Measurements from ENCODE around the gene SMAD6.

Gene SMAD6

DNA sequence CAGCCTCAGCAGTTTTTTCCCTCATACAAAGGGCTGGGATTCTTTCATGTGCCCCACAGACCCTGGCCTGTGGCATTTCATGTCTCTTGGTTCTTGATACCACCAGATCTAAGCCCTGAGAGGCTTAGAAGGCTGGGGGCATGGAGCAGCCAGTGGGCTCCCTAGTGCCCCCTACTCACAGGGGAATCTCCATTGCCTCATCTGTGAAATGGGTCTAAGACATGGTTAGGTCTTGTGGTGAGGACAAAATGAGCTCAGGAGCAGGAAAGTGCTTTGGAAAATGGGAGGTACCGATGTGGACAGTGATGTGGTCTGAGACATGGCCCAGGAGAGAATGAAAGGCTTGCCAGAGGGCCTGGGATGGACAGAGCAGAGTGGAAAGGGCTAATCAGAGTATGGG lies 94.3 kb downstream of the SMAD6 start:
- DNase-seq (ENCODE audit: low read depth): no peak

DNA sequence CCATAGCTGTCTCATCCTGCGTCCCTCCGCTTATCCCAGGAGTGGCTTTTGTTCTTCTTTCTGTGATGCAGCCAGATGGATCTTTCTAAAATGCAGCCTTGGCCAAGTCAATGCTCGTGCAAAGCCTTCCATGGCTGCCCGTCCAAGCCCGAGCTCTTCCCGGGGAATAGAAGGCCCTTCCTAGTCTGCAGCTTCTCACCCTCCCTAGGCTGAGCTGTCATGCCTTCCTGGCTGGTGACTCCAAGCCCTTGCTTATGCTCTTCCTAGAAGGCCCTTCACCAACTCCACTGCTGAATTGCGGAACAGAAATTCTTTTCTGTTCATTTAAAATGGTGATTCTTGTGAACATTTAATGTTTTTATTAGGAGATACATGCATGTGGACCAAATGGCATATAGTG lies 95.9 kb downstream of the SMAD6 start:
- no peak for DNase-seq (ENCODE audit: low read depth)

DNA sequence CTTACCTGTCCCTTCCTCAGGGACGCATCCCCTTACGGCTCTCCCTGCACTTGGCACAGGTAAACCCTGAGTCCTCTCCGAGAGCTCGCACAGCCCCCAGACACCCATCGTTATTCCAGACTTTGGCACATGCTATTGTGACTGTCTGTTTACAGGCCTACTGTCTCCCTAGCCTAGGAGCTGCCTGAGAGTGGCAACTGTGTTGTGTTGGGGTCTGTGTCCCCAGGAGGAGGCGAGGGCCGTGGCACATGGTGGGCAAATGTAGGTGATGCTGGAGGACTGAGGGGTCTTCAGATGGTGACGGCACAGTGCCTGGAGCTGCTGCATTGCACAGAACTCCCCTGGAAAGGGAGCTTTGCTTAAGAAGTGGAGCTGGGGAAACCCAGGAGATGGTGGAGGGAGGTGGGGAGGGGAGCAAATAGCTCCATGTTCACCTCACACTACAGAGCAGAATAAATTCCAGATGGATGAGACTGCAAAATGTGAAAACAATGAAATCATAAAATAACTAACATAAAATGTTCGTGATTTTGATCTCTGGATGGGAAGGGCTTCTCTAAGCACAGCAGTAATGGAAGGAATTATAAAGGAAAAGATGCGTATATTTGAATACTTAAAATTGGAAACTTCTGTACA lies 96.5 kb downstream of the SMAD6 start:
- DNase-seq (ENCODE audit: low read depth): peak; percentile 32

DNA sequence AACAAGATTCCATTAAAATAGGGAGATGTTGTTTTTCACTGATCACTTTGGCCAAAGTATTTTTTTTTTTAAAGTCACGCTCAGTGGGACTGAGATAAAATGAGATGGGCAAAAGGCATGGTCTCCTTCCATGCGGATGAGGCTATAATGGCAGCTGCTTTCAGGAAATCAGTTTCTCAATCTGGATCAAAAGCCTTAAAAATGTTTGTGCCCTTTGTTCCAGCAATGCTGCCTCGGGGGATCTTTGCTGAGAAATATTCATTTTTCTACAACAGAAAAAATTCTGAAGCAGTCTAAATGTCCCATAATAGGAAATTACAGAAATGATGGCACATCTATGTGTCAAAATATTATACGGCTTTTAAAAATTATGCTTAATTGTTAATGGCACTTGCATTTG lies 97.2 kb downstream of the SMAD6 start:
- DNase-seq (ENCODE audit: low read depth): no peak

DNA sequence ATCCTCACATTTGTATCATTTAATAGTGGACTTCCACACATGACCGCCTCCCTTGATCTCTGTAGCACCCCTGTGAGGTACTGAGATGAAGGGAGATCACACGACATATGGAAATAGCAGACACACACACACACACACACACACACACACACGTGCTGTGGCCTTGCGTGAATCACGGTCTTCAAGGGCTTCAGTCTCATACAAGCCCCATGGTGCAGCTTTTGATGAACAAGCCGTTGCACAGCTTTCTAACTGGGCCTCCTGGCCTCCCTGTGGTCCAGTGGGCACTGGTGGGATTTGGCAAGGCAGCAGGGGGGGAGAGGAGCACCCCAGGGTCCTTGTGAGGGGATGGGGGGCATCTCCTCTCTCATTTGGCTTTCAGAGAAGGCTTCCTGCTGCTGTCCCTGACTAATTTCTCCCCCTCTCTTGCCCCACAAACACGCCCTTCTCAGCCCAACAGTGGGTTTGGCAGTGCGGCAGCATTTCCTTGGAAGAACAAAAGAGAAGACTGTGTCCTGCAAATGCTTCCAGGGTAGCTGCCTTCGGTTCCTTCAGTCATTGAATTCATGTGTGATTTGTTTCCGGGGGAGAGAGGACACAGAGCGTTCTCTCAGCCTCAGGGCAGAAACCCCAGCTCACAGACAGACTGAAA lies 98.7 kb downstream of the SMAD6 start:
- DNase-seq (ENCODE audit: low read depth): no peak

DNA sequence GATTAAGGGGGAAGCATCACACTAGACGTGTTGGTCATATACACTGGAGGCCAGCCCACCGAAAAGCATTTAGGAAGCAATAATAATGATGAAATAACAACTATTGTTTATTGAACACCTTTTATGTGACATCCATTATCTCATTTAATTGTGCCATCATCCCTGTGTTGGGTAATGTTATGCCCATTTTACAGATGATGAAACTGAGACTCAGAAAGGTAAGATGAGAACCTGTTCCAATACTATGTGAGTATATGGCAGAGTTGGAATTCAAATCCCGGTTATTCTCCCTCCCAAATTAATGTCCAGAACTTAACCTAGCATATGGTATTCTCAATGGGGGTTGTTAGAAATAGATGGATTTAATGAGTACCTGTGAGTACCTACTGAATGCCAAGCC lies 99.2 kb downstream of the SMAD6 start:
- no peak for DNase-seq (ENCODE audit: low read depth)

DNA sequence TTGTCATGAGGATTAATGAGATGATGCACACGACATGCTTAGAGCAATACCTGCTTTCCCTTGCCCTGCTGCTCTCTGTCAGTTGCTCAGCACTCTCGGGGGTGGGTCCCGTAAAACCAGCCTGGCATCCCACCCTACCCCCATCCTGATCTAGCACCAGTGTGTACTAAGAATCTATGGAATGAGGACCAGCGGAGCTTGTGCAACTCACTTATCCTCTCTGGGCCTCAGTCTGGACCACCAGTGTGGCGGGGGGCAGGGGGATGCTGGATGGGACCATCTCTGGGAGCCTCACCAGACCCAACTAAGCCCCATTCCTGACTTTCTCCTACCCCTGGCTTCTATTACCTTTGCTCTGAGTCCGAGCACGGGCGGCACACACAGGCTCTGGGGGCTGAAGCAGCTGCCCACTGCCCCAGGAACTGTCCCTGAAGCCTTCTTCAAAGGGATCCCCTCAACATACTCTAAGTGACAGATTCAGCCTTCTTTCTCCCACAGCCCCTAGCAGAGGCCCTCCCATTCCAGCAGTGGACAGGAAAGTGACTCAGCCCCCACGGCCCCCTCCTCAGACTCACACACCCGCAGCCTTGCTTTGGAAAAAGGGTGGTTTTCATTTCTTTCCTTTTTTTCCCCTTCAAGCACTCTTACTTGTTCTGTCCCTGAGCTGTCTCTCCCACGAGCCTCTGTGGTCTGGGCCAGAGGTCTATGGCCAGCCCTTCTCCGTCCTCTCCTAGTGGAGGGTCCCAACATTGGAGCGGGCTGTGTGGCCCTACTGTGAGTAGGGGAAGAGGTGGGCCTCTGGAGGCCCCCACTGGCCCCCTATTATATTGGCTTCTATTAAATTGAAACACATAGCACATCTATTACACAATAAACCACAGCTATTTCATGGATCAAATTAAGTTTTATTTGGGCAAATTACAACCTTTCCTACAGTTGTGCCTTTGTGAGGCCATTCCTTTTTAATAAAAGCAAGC lies 100.3 kb downstream of the SMAD6 start:
- peak; percentile 24 for DNase-seq (ENCODE audit: low read depth)

DNA sequence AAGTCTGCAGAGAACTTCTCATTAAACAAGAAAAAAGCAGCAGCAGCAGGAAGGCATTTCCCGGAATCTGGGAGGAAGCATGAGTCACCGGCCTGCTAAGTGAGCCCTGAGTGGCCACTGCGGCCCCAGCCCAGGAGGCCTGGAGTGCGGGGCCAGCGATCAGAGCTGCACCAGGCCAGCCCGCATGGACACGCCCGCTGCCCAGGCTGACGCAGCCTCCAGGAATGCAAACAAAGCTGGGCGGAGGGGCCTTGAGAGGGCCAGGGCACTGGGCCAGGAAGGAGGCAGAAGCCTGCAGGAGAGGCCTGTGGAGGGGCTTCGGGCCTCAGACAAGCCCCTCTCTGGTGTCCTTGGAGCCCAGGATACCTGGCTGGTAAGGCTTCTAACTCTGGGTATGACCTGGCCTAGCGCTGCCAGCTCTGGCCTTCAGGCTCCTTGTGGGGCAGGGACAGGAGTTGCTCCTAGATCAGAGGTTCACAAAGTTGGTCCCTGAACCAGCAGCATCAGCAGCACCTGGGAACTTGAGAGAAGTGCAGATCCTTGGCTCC lies 101.2 kb downstream of the SMAD6 start:
- peak; percentile 90 for DNase-seq (ENCODE audit: low read depth)

DNA sequence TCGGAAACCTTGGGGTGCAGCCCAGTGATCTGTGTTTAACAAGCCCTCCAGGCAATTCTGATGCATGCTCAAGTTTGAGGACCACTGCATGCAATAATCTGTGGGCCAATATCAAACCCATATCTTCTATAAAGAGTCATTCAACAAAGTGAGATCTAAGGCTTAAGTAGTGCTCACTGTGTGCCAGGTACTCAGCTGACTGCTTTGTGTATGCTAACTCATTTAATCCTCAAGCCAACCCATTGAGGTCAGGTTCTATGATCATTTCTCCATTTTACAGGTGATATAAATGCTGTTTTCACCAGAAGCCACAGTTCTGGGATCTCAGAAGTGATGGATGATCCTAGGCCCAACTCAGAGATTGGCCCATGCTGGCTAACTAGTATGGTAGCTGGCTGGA lies 101.7 kb downstream of the SMAD6 start:
- no peak for DNase-seq (ENCODE audit: low read depth)

DNA sequence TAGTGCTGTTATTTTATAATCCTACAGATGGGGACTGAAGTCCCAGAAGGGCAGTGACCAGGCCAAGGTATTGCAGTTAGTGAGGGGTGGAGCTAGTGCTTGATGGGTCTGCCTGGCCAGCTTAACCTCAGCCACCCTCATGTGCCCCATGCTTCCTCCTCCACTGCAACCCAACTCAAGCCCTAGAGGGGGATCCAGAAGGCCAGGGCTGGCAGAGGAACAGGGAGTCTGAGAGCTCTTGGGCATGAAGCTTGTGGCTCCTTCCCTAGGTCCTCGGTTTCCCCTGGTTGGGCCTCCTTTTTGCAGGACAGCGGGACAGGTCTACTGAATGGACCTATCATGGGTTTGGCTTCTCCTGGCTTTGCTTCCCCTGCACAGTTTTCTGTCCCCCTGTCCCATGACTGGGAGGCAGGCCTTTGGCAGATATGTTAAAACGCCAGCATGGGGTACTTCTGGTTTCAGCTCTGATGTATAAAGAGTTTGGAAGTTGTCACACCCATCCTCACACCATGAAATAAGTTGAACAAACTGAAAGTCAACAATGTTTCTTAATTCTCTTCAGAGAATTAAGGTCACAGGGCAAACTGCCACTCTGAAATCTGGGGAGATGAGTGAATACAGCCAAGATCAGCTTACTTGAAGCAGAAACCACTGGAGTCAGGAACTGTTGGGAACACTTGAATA lies 103.3 kb downstream of the SMAD6 start:
- no peak for DNase-seq (ENCODE audit: low read depth)

DNA sequence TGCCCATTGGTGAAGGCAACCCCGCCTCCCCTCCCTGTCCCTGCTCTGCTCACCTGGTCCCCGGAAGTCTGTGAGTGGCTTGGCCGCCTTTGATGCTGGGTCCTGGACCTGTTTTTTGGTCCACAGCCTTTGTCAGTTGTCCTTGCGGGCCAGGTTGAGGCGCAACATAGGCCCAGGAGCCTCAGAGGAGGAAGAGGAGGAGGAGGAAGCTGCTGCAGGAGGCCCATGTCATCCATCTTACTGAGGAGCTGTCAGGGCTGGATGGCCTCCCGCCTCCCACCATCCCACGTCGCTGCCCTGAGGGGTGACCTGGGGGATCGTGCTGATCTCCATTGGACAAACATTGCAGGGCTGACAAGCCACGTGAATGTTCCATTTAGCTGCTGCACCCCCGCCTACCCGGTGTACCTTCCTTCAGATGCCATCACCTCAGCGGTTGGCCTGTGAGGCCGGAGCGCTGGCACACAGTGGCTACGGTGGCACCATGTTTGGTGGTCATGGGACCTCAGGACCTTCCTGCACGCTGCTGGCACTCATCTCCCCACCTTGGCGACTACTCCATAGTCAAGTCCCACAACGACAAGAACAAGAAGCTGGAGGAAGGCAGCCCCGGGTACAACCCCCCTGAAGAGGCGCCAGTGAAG lies 106.3 kb downstream of the SMAD6 start:
- no peak for DNase-seq (ENCODE audit: low read depth)

DNA sequence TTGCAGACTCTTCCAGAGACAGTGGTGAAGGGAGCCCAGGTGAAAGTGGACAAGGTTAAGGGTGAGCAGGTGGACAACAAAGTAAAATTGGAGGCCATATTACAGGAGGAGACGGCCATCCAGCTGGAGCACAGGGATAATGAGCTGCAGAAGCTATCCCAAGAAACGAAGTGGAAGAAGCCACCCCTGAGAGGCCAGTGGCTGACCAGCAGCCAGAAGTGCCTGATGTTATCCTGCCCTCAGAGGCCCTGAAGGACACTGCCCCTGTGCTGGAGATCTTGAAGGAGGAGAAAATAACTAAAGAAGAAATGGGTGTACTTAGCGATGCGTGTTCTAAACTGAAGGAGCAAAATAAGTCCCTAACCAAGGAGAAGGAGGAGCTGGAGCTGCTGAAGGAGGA lies 107.6 kb downstream of the SMAD6 start:
- DNase-seq (ENCODE audit: low read depth): no peak

DNA sequence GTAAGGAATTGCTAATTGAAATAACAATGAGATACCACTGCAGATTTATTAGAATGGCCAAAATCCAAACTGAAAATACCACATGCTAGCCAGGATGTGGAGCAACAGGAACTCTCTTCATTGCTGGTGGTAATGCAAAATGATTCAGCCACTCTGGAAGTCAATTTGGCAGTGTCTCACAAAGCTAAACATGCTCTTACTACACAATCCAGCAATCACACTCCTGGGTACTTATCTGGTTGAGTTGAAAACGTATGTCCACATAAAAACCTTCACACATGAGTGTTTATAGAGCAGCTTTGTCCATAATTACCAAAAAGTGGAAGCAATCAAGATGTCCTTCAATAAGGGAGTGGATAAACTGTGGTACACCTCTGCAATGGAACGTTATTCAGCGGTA lies 113.3 kb downstream of the SMAD6 start:
- peak; percentile 65 for DNase-seq (ENCODE audit: low read depth)

DNA sequence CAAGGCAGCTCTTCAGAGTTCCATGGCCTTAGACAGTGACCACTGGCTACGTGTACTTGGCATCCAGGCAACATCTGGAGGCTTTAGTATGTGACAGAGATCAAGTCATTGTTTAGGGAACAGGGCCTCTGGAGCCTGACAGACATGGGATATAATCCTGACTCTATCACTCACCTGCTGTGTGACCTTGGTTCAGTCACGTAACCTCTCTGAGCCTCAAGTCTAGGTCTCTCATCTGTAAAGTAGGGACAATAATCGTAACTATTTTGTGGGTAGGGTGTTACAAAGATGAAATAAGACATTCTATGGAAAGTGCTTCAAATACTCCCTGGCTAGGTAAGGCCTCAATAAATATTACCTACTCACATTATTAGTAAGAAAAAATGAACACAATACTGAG lies 114.2 kb downstream of the SMAD6 start:
- DNase-seq (ENCODE audit: low read depth): no peak

DNA sequence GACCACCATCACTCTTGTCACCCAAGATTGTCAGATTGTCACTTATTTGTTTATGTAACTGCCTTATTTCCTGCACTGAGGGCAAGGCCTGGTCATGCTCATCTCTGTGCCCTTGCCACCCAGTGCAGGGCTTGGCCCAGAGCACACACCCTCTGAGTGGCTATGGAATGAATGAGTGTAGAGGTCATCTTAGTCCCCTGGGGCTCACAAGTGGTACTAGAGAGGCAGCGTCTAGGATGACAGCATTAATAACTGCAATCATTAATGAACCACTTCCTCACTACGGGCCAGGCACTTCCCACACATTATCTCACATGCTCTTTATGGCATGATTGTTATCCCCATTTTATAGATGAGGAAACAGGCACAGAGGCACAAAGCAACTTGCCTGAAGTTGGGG lies 117.0 kb downstream of the SMAD6 start:
- DNase-seq (ENCODE audit: low read depth): no peak

DNA sequence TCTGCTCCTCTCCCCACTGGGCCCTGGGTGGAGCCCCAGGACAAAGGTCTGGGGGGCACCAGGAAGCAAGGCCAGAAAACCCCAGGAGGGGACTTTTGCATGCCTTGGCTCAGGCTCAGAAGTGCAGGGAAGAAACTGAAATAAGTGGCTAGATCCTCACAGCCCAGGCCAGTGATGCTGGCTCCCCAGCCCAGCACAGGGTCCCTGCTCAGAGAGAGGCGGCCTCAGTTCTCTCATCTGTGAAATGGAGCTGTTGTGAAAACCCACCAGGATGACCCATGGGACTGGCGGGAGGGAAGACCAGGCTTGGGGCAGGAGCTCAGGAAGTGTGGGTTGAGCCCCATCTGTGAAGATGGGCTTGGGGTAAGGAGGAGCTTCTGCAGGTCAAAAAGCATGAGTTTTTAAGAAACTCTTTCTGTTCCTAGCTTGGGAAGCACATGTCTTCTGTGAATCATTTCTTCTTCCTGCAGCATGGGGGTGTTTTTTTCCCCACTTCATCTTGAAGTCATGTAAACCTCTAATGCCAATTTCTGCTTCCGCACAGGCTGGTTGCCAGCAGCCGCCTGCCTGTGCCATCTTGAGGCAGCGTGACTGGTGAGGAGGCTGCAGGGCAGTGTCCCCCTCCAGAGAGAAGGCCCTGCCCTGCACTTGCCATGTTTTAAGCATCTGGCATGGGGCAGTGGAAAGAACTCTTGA lies 118.6 kb downstream of the SMAD6 start:
- DNase-seq (ENCODE audit: low read depth): no peak

DNA sequence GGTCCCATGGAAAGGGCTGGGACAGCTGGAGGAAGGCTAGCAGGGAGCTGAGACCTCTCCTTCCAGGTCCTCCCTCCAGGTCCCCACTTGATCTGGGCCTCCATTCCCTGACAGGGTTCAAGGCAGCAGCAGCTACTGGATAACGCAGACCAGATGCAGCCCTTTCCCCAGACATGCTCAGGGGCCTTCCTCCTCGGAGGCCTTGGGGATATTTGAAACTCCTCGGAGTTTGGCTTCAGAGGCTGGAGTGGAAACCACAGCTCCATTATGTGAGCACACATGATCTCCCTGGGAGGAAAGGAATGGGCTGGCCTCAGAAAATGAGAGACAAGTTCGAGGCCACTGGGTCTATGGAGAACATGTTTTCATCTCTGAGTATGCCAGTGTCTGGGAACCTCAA lies 119.3 kb downstream of the SMAD6 start:
- no peak for DNase-seq (ENCODE audit: low read depth)

DNA sequence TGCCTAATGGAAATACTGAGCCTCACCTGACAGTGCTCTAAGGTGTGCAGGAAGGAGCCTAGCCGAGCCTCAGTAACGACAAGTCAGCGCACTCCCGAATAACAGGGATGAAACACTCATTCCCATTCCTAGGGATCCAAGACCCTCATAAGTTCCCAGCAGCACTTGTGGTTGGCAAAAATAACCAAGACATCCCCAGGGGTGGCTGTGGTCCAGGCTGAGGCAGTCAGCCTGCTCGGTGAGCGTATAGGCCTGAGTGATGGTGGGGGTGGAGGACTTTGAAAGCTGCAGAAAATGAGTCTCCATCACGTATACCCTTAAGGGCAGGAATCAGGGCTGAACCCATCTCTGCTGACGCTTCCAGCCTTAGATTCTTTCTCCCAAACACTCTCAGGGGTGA lies 120.1 kb downstream of the SMAD6 start:
- no peak for DNase-seq (ENCODE audit: low read depth)

DNA sequence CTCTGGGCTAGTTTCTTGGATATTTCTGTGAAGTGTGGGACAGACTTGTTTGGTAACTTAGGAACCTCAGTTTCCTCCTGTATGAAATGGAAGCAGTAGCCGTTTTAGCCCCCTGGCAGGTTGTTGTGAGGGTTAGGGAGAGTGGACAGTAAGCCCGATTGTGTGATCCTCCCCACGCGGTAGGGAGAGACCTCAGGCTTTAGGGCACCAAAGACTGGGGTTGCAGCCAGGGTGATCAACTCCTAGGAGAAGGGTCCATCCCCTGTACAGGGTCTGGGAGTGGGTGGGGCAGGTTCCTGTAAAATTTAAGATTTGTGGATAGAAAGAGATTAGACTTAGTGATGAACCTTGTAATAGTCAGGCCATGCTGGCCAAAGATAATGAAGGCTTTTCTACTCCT lies 120.5 kb downstream of the SMAD6 start:
- DNase-seq (ENCODE audit: low read depth): no peak

DNA sequence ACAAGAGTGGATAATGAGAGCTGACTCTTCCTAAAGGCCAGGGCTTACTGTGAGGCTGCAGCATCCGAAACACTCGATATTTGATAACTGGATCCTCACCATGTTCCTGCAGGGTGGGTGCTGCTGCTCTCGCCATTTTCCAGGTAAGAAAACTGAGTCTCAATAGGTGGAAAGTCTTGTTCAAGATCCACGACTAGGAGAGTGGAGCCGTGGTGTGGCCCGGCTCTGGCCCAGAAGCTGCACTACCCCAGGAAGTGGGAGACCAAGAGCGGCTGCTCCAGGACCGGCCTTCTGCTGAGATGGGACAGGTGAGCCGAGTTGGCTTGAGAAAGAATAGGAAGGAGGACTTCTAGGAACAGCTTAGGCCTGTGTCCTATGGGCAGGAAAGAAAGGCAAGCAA lies 121.6 kb downstream of the SMAD6 start:
- no peak for DNase-seq (ENCODE audit: low read depth)

DNA sequence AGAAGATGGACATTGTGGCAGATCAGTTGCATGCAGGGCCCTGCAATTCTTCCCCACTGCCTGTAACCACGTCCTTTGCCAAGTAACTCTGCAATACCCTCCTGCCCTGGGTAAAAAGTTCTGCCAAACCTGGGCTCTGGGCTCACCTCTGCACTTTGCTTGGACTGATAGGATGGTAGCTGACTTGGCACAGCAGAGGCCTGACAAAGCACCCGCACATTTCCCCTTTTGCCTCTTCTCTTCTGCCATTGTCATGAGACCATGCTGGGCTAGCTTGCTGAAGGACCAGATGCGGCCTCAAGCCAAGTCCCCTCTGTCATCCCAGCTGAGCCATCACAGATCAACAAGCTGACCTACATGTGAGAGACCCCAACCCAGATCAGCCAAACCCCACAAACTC lies 122.4 kb downstream of the SMAD6 start:
- no peak for DNase-seq (ENCODE audit: low read depth)
